Muscle layer of duodenum (tissue), 2 donors: ENCODE measurements around the gene SKI.
A peak's percentile ranks its signal among the peaks of the same experiment; 100 is the strongest.
"Not testable (repeated sequence)": the region's sequence is repeated elsewhere in the genome, so short reads cannot be mapped to it uniquely, and the experiment has no call there.

Experiments used
- H3K27ac ChIP-seq: one replicate; pipeline ENCODE4 v1.7.0; 2013; ENCODE audit warnings: mild to moderate bottlenecking, low read length
- H3K27me3 ChIP-seq: one replicate; pipeline ENCODE4 v1.7.0; 2013; ENCODE audit warnings: low read depth, mild to moderate bottlenecking, control low read depth, low read length
- H3K36me3 ChIP-seq, 2 donors: one replicate each; pipeline ENCODE4 v1.7.0; 2013; ENCODE audit warnings: low read length in 2 of 2, control low read depth in 1 of 2, mild to moderate bottlenecking in 1 of 2; ENCODE audit not compliant: insufficient read depth in 2 of 2, control insufficient read depth in 1 of 2
- H3K4me1 ChIP-seq, 2 donors: one replicate each; pipeline ENCODE4 v1.7.0; 2013; ENCODE audit warnings: low read length in 2 of 2, mild to moderate bottlenecking in 2 of 2, control low read depth in 1 of 2, moderate library complexity in 1 of 2; ENCODE audit not compliant: insufficient read depth in 2 of 2, control insufficient read depth in 1 of 2
- H3K4me3 ChIP-seq, 2 donors: one replicate each; pipeline ENCODE4 v1.7.0; 2013; ENCODE audit warnings: low read length in 2 of 2, low read depth in 1 of 2, mild to moderate bottlenecking in 1 of 2
- H3K9me3 ChIP-seq, 2 donors: one replicate each; pipeline ENCODE4 v1.7.0; 2013; ENCODE audit warnings: low read length in 2 of 2, control low read depth in 1 of 2, mild to moderate bottlenecking in 1 of 2; ENCODE audit not compliant: control insufficient read depth in 1 of 2
- donor health status: healthy.

SKI gene

GRCh38 chr1:2320006-2320405 lies 91.9 kb downstream of the SKI start:
- no peaks in the 10 kb centered on the region for H3K36me3 ChIP-seq
- no peak overlapping the region for H3K27ac ChIP-seq
- peaks cover 0 to 48% of the 10 kb centered on the region in 2 donors for H3K4me1 ChIP-seq

GRCh38 chr1:2320760-2321667 lies 92.9 kb downstream of the SKI start:
- no peaks in the 10 kb centered on the region for H3K27me3 ChIP-seq
- no peak overlapping the region for H3K4me3 ChIP-seq
- H3K36me3 ChIP-seq, result no peaks in the 10 kb centered on the region
- H3K27ac ChIP-seq, result no peak overlapping the region
- H3K4me1 ChIP-seq, result peaks cover 0 to 43% of the 10 kb centered on the region in 2 donors
- no peaks in the 10 kb centered on the region for H3K9me3 ChIP-seq

More at GRCh38 chr1:2320006-2320405, 91.9 kb downstream of the SKI start:
- Histone ChIP-seq H3K27me3 (no peaks in the 10 kb centered on the region), H3K9me3 (no peaks in the 10 kb centered on the region), H3K4me3 (no peak overlapping the region)

GRCh38 chr1:2322065-2322571 lies 94.0 kb downstream of the SKI start:
- peaks cover 0 to 43% of the 10 kb centered on the region in 2 donors for H3K4me1 ChIP-seq
- H3K27ac ChIP-seq, result peak overlapping the region; percentile 31
- H3K9me3 ChIP-seq, result no peaks in the 10 kb centered on the region
- H3K27me3 ChIP-seq, result no peaks in the 10 kb centered on the region
- H3K4me3 ChIP-seq, result peak overlapping the region; percentile 7 to 26
- H3K36me3 ChIP-seq, result no peaks in the 10 kb centered on the region

- H3K27ac ChIP-seq, result no peak overlapping the region
- peak overlapping the region in 1 of 2 donors; percentile 26 for H3K4me3 ChIP-seq
- H3K4me1 ChIP-seq, result peaks cover 0 to 43% of the 10 kb centered on the region in 2 donors
- no peaks in the 10 kb centered on the region for H3K36me3 ChIP-seq
- no peaks in the 10 kb centered on the region for H3K9me3 ChIP-seq
- H3K27me3 ChIP-seq, result no peaks in the 10 kb centered on the region
These were observed 94.6 kb downstream of the SKI start for GRCh38 chr1:2322581-2323211.

GRCh38 chr1:2323451-2323974 lies 95.4 kb downstream of the SKI start:
- Histone ChIP-seq H3K36me3 (no peaks in the 10 kb centered on the region), H3K4me3 (no peak overlapping the region), H3K4me1 (peaks cover 0 to 43% of the 10 kb centered on the region in 2 donors), H3K9me3 (no peaks in the 10 kb centered on the region), H3K27ac (no peak overlapping the region), H3K27me3 (no peaks in the 10 kb centered on the region)

- H3K4me1 ChIP-seq, result peaks cover 0 to 37% of the 10 kb centered on the region in 2 donors
- no peaks in the 10 kb centered on the region for H3K9me3 ChIP-seq
- no peak overlapping the region for H3K4me3 ChIP-seq
- no peaks in the 10 kb centered on the region for H3K36me3 ChIP-seq
- H3K27ac ChIP-seq, result no peak overlapping the region
- H3K27me3 ChIP-seq, result no peaks in the 10 kb centered on the region
These were observed 96.6 kb downstream of the SKI start for GRCh38 chr1:2324553-2325366.

- H3K4me1 ChIP-seq, result peaks cover 7 to 34% of the 10 kb centered on the region in 2 donors
- H3K27ac ChIP-seq, result no peak overlapping the region
- H3K9me3 ChIP-seq, result no peaks in the 10 kb centered on the region
- H3K36me3 ChIP-seq, result no peaks in the 10 kb centered on the region
- H3K27me3 ChIP-seq, result no peaks in the 10 kb centered on the region
- no peak overlapping the region for H3K4me3 ChIP-seq
These were observed 98.4 kb downstream of the SKI start for GRCh38 chr1:2326524-2326923.

GRCh38 chr1:2327162-2327561 lies 99.0 kb downstream of the SKI start:
- not testable (repeated sequence) for H3K36me3 ChIP-seq, H3K27me3 ChIP-seq, H3K9me3 ChIP-seq, H3K27ac ChIP-seq, H3K4me3 ChIP-seq
- peaks cover 7 to 28% of the 10 kb centered on the region in 2 donors for H3K4me1 ChIP-seq

GRCh38 chr1:2327841-2328240 lies 99.7 kb downstream of the SKI start:
- peaks cover 7 to 22% of the 10 kb centered on the region in 2 donors for H3K4me1 ChIP-seq
- H3K27me3 ChIP-seq, result no peaks in the 10 kb centered on the region

GRCh38 chr1:2328676-2329455 lies 100.7 kb downstream of the SKI start:
- Histone ChIP-seq H3K27ac (no peak overlapping the region), H3K9me3 (no peaks in the 10 kb centered on the region), H3K27me3 (no peaks in the 10 kb centered on the region), H3K36me3 (no peaks in the 10 kb centered on the region), H3K4me3 (no peak overlapping the region), H3K4me1 (peaks cover 7 to 15% of the 10 kb centered on the region in 2 donors)

More at GRCh38 chr1:2327841-2328240, 99.7 kb downstream of the SKI start:
- H3K4me3 ChIP-seq, result no peak overlapping the region
- no peaks in the 10 kb centered on the region for H3K9me3 ChIP-seq
- H3K36me3 ChIP-seq, result no peaks in the 10 kb centered on the region
- no peak overlapping the region for H3K27ac ChIP-seq
